ENCODE data around the gene SEC16A.

Gene SEC16A

GRCh38 chr9:136436055-136436634 is 46.7 kb downstream of the SEC16A start:
- TF ChIP-seq, protein P1, sequence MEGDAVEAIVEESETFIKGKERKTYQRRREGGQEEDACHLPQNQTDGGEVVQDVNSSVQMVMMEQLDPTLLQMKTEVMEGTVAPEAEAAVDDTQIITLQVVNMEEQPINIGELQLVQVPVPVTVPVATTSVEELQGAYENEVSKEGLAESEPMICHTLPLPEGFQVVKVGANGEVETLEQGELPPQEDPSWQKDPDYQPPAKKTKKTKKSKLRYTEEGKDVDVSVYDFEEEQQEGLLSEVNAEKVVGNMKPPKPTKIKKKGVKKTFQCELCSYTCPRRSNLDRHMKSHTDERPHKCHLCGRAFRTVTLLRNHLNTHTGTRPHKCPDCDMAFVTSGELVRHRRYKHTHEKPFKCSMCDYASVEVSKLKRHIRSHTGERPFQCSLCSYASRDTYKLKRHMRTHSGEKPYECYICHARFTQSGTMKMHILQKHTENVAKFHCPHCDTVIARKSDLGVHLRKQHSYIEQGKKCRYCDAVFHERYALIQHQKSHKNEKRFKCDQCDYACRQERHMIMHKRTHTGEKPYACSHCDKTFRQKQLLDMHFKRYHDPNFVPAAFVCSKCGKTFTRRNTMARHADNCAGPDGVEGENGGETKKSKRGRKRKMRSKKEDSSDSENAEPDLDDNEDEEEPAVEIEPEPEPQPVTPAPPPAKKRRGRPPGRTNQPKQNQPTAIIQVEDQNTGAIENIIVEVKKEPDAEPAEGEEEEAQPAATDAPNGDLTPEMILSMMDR (IDR thresholded peaks at IDR 0.05; ENCODE audit: low read depth, low read length) = no peak
- in situ Hi-C loops (cut with HindIII; ENCODE audit: low sequenced_read_pairs) = no loop called here
- DNase-seq (ENCODE audit: low read depth, low spot score) = no peak
- H3K4me3 ChIP-seq (ENCODE audit: low read depth, low read length) = no peak overlapping the region

GRCh38 chr9:136434580-136435169 is 48.2 kb downstream of the SEC16A start:
- TF ChIP-seq, protein P1 (IDR thresholded peaks at IDR 0.05; ENCODE audit: low read depth, low read length) = no peak
- in situ Hi-C loops (cut with HindIII; ENCODE audit: low sequenced_read_pairs) = no loop called here
- no peak overlapping the region for H3K4me3 ChIP-seq (ENCODE audit: low read depth, low read length)

GRCh38 chr9:136433849-136434579 is 48.8 kb downstream of the SEC16A start:
- TF ChIP-seq, protein P1 (IDR thresholded peaks at IDR 0.05; ENCODE audit: low read depth, low read length) = no peak
- no peak overlapping the region for H3K4me3 ChIP-seq (ENCODE audit: low read depth, low read length)
- in situ Hi-C loops (cut with HindIII; ENCODE audit: low sequenced_read_pairs) = no loop called here
- DNase-seq (ENCODE audit: low read depth, low spot score) = no peak

More at GRCh38 chr9:136434580-136435169, 48.2 kb downstream of the SEC16A start:
- DNase-seq (ENCODE audit: low read depth, low spot score) = no peak

- TF ChIP-seq, protein P1 (IDR thresholded peaks at IDR 0.05; ENCODE audit: low read depth, low read length) = no peak
- DNase-seq (ENCODE audit: low read depth, low spot score) = no peak
- H3K4me3 ChIP-seq (ENCODE audit: low read depth, low read length) = no peak overlapping the region
- in situ Hi-C loops (cut with HindIII; ENCODE audit: low sequenced_read_pairs) = no loop called here
Observed at GRCh38 chr9:136433043-136433715, 49.7 kb downstream of the SEC16A start.

- no peak for DNase-seq (ENCODE audit: low read depth, low spot score)
- TF ChIP-seq, protein P1 (IDR thresholded peaks at IDR 0.05; ENCODE audit: low read depth, low read length) = no peak
- in situ Hi-C loops (cut with HindIII; ENCODE audit: low sequenced_read_pairs) = no loop called here
- H3K4me3 ChIP-seq (ENCODE audit: low read depth, low read length) = no peak overlapping the region
Observed at GRCh38 chr9:136432591-136432990, 50.2 kb downstream of the SEC16A start.

- TF ChIP-seq, protein P1 (IDR thresholded peaks at IDR 0.05; ENCODE audit: low read depth, low read length) = no peak
- H3K4me3 ChIP-seq (ENCODE audit: low read depth, low read length) = no peak overlapping the region
- no peak for DNase-seq (ENCODE audit: low read depth, low spot score)
- in situ Hi-C loops (cut with HindIII; ENCODE audit: low sequenced_read_pairs) = no loop called here
Observed at GRCh38 chr9:136431782-136432350, 51.0 kb downstream of the SEC16A start.
